Uterus (tissue), 4 donors: ENCODE data around the gene HDHD3. TPM values are rescaled to one million over a fixed set of nuclear protein-coding genes. Genes with fewer than 3 reads are reported as not detected.
A peak's percentile ranks its signal among the peaks of the same experiment; 100 is the strongest.

ENCODE experiments used
- DNase-seq, 2 donors: peaks; one replicate each; pipeline ENCODE4 v3.0.0-alpha.2; 2019 to 2020
- H3K27ac ChIP-seq, 2 donors: fragments of 200-600 bp; sonication (generic); 1 replicate in 1 of 2; 2 replicates in 1 of 2; pipeline ENCODE4 v1.5.1; 2016 to 2018
- H3K27me3 ChIP-seq, 2 donors: fragments of 200-600 bp; sonication (generic); one replicate each; pipeline ENCODE4 v1.5.1; 2018 to 2019; ENCODE audit warnings: control low read depth in 1 of 2
- H3K36me3 ChIP-seq, 2 donors: fragments of 200-600 bp; sonication (generic); one replicate each; pipeline ENCODE4 v1.5.1; 2019; ENCODE audit warnings: control low read depth in 1 of 2
- H3K4me1 ChIP-seq, 2 donors: fragments of 200-600 bp; sonication (generic); one replicate each; pipeline ENCODE4 v1.5.1; 2018 to 2019; ENCODE audit warnings: control low read depth in 1 of 2
- H3K4me3 ChIP-seq, 2 donors: fragments of 200-600 bp; sonication (generic); 1 replicate in 1 of 2; 2 replicates in 1 of 2; pipeline ENCODE4 v1.5.1; 2018 to 2019; ENCODE audit warnings: mild to moderate bottlenecking in 1 of 2
- H3K9me3 ChIP-seq, 2 donors: fragments of 200-600 bp; sonication (generic); one replicate each; pipeline ENCODE4 v1.5.1; 2019; ENCODE audit warnings: control low read depth in 1 of 2
- CTCF ChIP-seq, 4 experiments: fragments of 200-600 bp in 2 of 4; fragments of 450-650 bp in 2 of 4; sonication (generic) in 2 of 4; IDR thresholded peaks; one replicate each; pipeline ENCODE4 v1.5.1; 2016 to 2019; ENCODE audit warnings: antibody characterized with exemption in 4 of 4, mild to moderate bottlenecking in 2 of 4, moderate library complexity in 1 of 4
- POLR2A ChIP-seq, 2 donors: fragments of 450-650 bp; IDR thresholded peaks; one replicate each; pipeline ENCODE4 v1.6.1; 2016; ENCODE audit warnings: antibody characterized with exemption in 2 of 2, mild to moderate bottlenecking in 1 of 2, moderate library complexity in 1 of 2
- intact Hi-C: fragments of 100-400 bp; cut with DNase I; formaldehyde crosslinking; loops from one replicate; pipeline ENCODE4 v1.15.1; 2023; ENCODE audit warnings: low total_unique reads
- total RNA-seq, 4 donors: library from RNA; depleted of rRNA in 3 of 4; stranded (reverse); fragments of >200 nt in 3 of 4; gene quantifications; one replicate each; pipeline versions ENCODE4 v1.1.0 to v1.2.4, GENCODE V29; 2014 to 2023
- donor health status: DM: yes; HTN: yes; CAD: no.

The HDHD3 gene
- total RNA-seq, 4 donors from 2014 or later, result 10.5 to 36.8 (median 20.4) TPM

- H3K4me1 ChIP-seq, result peaks cover 0 to 10% of the 10 kb centered on the region in 2 donors
- no peaks in the 10 kb centered on the region for H3K9me3 ChIP-seq
- peaks cover 3 to 14% of the 10 kb centered on the region in 2 donors for H3K27me3 ChIP-seq
- H3K4me3 ChIP-seq, result no peak overlapping the region
- no peak for DNase-seq
- no peaks in the 10 kb centered on the region for H3K36me3 ChIP-seq
- no peak overlapping the region for H3K27ac ChIP-seq
- intact Hi-C loops, result no loop called here
- TF ChIP-seq CTCF (IDR thresholded peaks at IDR 0.05) (no peak), POLR2A (IDR thresholded peaks at IDR 0.05) (no peak)
These were observed 27.7 kb downstream of the HDHD3 start for GRCh38 chr9:113349066-113349444.

DNA sequence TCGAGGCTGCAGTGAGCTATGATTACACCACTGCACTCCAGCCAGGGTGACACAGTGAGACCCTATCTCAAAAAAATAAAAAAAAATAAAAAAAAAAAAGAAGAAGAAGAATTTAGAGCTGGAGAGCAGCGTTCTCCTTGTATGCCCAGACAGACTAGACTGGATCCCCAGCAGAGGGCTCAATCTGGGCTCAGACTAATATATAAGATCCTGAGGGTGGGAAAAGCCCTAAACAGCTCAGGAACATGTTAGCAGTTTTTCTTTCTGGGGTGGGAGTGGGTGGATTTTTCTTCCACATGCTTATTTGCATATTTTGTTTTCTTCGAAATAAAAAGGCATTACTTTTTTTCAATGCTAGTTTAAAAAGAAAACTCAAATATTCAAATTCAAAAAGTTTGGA lies 28.3 kb downstream of the HDHD3 start:
- Histone ChIP-seq H3K27me3 (peaks cover 3 to 14% of the 10 kb centered on the region in 2 donors), H3K4me3 (no peak overlapping the region), H3K9me3 (no peaks in the 10 kb centered on the region), H3K27ac (no peak overlapping the region), H3K36me3 (no peaks in the 10 kb centered on the region), H3K4me1 (peaks cover 0 to 10% of the 10 kb centered on the region in 2 donors)
- no peak for DNase-seq
- no peak for TF ChIP-seq POLR2A (IDR thresholded peaks at IDR 0.05)
- TF ChIP-seq CTCF (IDR thresholded peaks at IDR 0.05), result no peak
- intact Hi-C loops, result no loop called here

GRCh38 chr9:113345671-113346070 lies 31.1 kb downstream of the HDHD3 start:
- H3K9me3 ChIP-seq, result no peaks in the 10 kb centered on the region
- no peak for DNase-seq
- TF ChIP-seq POLR2A (IDR thresholded peaks at IDR 0.05), result no peak
- TF ChIP-seq CTCF (IDR thresholded peaks at IDR 0.05), result no peak
- H3K27ac ChIP-seq, result no peak overlapping the region
- H3K27me3 ChIP-seq, result peaks cover 3 to 10% of the 10 kb centered on the region in 2 donors
- no peaks in the 10 kb centered on the region for H3K36me3 ChIP-seq
- intact Hi-C loops, result no loop called here
- peaks cover 0 to 10% of the 10 kb centered on the region in 2 donors for H3K4me1 ChIP-seq
- H3K4me3 ChIP-seq, result no peak overlapping the region

- Histone ChIP-seq H3K4me1 (peaks cover 0 to 10% of the 10 kb centered on the region in 2 donors), H3K27me3 (peaks cover 3 to 5% of the 10 kb centered on the region in 2 donors), H3K27ac (no peak overlapping the region), H3K4me3 (no peak overlapping the region), H3K9me3 (no peaks in the 10 kb centered on the region), H3K36me3 (no peaks in the 10 kb centered on the region)
- TF ChIP-seq POLR2A (IDR thresholded peaks at IDR 0.05) (no peak), CTCF (IDR thresholded peaks at IDR 0.05) (no peak)
- intact Hi-C loops, result no loop called here
- DNase-seq, result no peak
These were observed 31.6 kb downstream of the HDHD3 start for GRCh38 chr9:113345190-113345589.

- H3K27me3 ChIP-seq, result no peaks in the 10 kb centered on the region
- intact Hi-C loops, result no loop called here
- TF ChIP-seq CTCF (IDR thresholded peaks at IDR 0.05) (no peak), POLR2A (IDR thresholded peaks at IDR 0.05) (no peak)
- H3K27ac ChIP-seq, result peak overlapping the region in 1 of 2 donors; percentile 29
- DNase-seq, result peak; percentile 44 to 76
- peaks cover 0 to 9% of the 10 kb centered on the region in 2 donors for H3K4me1 ChIP-seq
- no peak overlapping the region for H3K4me3 ChIP-seq
- H3K36me3 ChIP-seq, result no peaks in the 10 kb centered on the region
- no peaks in the 10 kb centered on the region for H3K9me3 ChIP-seq
These were observed 33.0 kb downstream of the HDHD3 start for GRCh38 chr9:113343732-113344231.
